ENCODE data around the gene ZNF487. TPM values are rescaled to one million over a fixed set of nuclear protein-coding genes. Genes with fewer than 3 reads are reported as not detected.

The ZNF487 gene
- total and polyA plus RNA-seq, 2 of the 13 experiments (the other 11 are each of a cell fraction or from before 2014, with no cell fraction given), result 7.4 to 8.8 TPM

DNA sequence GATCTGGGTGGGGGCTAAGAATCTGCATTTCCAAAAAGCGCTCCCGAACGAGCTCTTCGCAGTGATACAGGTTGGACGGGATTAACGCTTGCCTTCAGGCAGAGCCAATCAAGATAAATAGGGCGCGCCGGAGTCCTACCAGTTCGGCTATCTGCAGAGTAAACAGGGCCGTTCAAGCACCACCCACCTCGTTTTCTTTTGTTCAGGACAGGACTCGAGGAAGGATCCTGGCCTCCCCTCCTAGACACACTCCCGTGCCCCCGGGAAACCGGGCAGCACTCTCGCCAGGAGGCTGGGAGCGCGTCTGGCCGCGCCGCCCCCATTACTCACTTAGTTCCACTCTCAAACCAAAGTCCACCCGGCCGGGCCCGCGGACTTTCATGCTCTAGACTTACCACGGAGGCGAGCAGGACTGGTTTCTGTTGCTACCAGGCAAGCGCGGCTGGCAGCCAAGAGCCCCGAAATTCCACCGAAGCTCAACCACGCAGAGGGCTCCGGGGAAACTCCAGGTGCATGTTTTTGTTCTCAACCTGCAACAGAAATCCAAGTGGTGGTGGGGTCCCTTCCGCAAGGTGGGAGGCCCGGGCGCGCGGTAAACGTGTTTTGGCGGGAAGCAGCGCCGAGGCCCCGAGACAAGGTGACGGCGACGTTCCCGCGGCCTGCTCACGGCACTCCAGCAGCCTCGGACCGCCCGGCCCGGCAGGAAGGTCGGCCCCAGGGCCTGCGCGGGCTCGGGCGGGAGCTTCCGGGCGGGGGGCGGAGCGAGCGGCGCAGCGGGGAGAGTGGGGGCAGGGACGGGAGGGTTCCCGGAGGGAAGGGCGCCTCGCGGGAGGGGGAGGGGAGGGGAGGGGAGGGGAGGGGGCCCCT, 40.6 kb upstream of the ZNF487 start (continued):
- TF ChIP-seq ZNF382 (CRISPR knock-in tag; IDR thresholded peaks at IDR 0.05; ENCODE audit: borderline replicate concordance) (no peak), CC2D1A (CRISPR knock-in tag; IDR thresholded peaks at IDR 0.05) (no peak), STAG1 (CRISPR knock-in tag; IDR thresholded peaks at IDR 0.05) (no peak; the same call in 1 of the 2 replicates), ZNF776 (CRISPR knock-in tag; IDR thresholded peaks at IDR 0.05) (0 out of 2 replicates have a peak, but pooled peaks have one; percentile 25), ZNF207 (IDR thresholded peaks at IDR 0.05; ENCODE audit: borderline replicate concordance) (no peak), CCDC6 (CRISPR knock-in tag; IDR thresholded peaks at IDR 0.05) (no peak), PBX3 (CRISPR knock-in tag; IDR thresholded peaks at IDR 0.05; ENCODE audit: borderline replicate concordance) (no peak), NR0B2 (CRISPR knock-in tag; IDR thresholded peaks at IDR 0.05) (0 out of 2 replicates have a peak, but pooled peaks have one; percentile 54), MYC (CRISPR knock-in tag; IDR thresholded peaks at IDR 0.05; ENCODE audit: borderline replicate concordance) (no peak), FOSL1 (CRISPR knock-in tag; IDR thresholded peaks at IDR 0.05; ENCODE audit: borderline replicate concordance) (no peak), MED1 (CRISPR knock-in tag; IDR thresholded peaks at IDR 0.05) (peak; percentile 43; the same call in 1 of the 2 replicates), ZNF44 (CRISPR knock-in tag; IDR thresholded peaks at IDR 0.05) (no peak), MIXL1 (CRISPR knock-in tag; IDR thresholded peaks at IDR 0.05) (no peak), MBNL3 (CRISPR knock-in tag; conservative IDR thresholded peaks at IDR 0.05) (no peak), ZNF572 (CRISPR knock-in tag; IDR thresholded peaks at IDR 0.05) (no peak), ZNF383 (CRISPR knock-in tag; IDR thresholded peaks at IDR 0.05; ENCODE audit: borderline replicate concordance) (no peak), ZNF431 (CRISPR knock-in tag; IDR thresholded peaks at IDR 0.05; ENCODE audit: borderline replicate concordance, low read depth) (no peak), BRCA1 (CRISPR knock-in tag; IDR thresholded peaks at IDR 0.05) (no peak; the same call in 1 of the 2 replicates), ISX (CRISPR knock-in tag; conservative IDR thresholded peaks at IDR 0.05) (0 out of 2 replicates have a peak, but pooled peaks have one; percentile 7), ZNF83 (CRISPR knock-in tag; IDR thresholded peaks at IDR 0.05; ENCODE audit: borderline replicate concordance) (no peak; the same call in 1 of the 2 replicates)
- TF ChIP-seq, protein P1, sequence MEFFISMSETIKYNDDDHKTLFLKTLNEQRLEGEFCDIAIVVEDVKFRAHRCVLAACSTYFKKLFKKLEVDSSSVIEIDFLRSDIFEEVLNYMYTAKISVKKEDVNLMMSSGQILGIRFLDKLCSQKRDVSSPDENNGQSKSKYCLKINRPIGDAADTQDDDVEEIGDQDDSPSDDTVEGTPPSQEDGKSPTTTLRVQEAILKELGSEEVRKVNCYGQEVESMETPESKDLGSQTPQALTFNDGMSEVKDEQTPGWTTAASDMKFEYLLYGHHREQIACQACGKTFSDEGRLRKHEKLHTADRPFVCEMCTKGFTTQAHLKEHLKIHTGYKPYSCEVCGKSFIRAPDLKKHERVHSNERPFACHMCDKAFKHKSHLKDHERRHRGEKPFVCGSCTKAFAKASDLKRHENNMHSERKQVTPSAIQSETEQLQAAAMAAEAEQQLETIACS (CRISPR knock-in tag; IDR thresholded peaks at IDR 0.05), result peak; percentile 52; the same call in 1 of the 2 replicates
- TF ChIP-seq, protein P2, sequence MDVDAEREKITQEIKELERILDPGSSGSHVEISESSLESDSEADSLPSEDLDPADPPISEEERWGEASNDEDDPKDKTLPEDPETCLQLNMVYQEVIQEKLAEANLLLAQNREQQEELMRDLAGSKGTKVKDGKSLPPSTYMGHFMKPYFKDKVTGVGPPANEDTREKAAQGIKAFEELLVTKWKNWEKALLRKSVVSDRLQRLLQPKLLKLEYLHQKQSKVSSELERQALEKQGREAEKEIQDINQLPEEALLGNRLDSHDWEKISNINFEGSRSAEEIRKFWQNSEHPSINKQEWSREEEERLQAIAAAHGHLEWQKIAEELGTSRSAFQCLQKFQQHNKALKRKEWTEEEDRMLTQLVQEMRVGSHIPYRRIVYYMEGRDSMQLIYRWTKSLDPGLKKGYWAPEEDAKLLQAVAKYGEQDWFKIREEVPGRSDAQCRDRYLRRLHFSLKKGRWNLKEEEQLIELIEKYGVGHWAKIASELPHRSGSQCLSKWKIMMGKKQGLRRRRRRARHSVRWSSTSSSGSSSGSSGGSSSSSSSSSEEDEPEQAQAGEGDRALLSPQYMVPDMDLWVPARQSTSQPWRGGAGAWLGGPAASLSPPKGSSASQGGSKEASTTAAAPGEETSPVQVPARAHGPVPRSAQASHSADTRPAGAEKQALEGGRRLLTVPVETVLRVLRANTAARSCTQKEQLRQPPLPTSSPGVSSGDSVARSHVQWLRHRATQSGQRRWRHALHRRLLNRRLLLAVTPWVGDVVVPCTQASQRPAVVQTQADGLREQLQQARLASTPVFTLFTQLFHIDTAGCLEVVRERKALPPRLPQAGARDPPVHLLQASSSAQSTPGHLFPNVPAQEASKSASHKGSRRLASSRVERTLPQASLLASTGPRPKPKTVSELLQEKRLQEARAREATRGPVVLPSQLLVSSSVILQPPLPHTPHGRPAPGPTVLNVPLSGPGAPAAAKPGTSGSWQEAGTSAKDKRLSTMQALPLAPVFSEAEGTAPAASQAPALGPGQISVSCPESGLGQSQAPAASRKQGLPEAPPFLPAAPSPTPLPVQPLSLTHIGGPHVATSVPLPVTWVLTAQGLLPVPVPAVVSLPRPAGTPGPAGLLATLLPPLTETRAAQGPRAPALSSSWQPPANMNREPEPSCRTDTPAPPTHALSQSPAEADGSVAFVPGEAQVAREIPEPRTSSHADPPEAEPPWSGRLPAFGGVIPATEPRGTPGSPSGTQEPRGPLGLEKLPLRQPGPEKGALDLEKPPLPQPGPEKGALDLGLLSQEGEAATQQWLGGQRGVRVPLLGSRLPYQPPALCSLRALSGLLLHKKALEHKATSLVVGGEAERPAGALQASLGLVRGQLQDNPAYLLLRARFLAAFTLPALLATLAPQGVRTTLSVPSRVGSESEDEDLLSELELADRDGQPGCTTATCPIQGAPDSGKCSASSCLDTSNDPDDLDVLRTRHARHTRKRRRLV (CRISPR knock-in tag; IDR thresholded peaks at IDR 0.05), result no peak

Data from HepG2 (cell line).